ENCODE measurements around the gene PRDM8.
A peak's percentile ranks its signal among the peaks of the same experiment; 100 is the strongest.
"Not testable (repeated sequence)": the region's sequence is repeated elsewhere in the genome, so short reads cannot be mapped to it uniquely, and the experiment has no call there.

Gene PRDM8

GRCh38 chr4:80173841-80174240 is 23.5 kb upstream of the PRDM8 start:
- Histone ChIP-seq H3K9me3 (ENCODE audit: insufficient read depth, low read length) (peaks cover 1% of the 10 kb centered on the region; the same call in 1 of the 2 replicates), H3K4me3 (ENCODE audit: insufficient read length, low read depth) (no peak overlapping the region), H3K4me1 (ENCODE audit: insufficient read depth, insufficient read length) (no peaks in the 10 kb centered on the region), H3K9ac (ENCODE audit: insufficient read length, low read depth) (no peak overlapping the region), H3K36me3 (ENCODE audit: insufficient read depth, insufficient read length, low read length) (no peaks in the 10 kb centered on the region), H3K27me3 (ENCODE audit: insufficient read depth, insufficient read length) (no peaks in the 10 kb centered on the region)
- no peak for DNase-seq (ENCODE audit: low read depth, low spot score)
- TF ChIP-seq SUZ12 (IDR thresholded peaks at IDR 0.05; ENCODE audit: extremely low read depth, insufficient read depth, insufficient read length) (no peak), YY1 (IDR thresholded peaks at IDR 0.05; ENCODE audit: insufficient read depth, insufficient read length) (no peak), ZNF274 (IDR thresholded peaks at IDR 0.05; ENCODE audit: low read depth, low read length) (no peak)

- H3K4me1 ChIP-seq (ENCODE audit: insufficient read depth, insufficient read length); H3K36me3 ChIP-seq (ENCODE audit: insufficient read depth, insufficient read length, low read length); DNase-seq (ENCODE audit: low read depth, low spot score); H3K9me3 ChIP-seq (ENCODE audit: insufficient read depth, low read length); H3K9ac ChIP-seq (ENCODE audit: insufficient read length, low read depth); H3K4me3 ChIP-seq (ENCODE audit: insufficient read length, low read depth): not testable (repeated sequence)
- H3K27me3 ChIP-seq (ENCODE audit: insufficient read depth, insufficient read length), result peaks cover 10% of the 10 kb centered on the region
Measured at GRCh38 chr4:80177793-80178192, 19.5 kb upstream of the PRDM8 start.

GRCh38 chr4:80178964-80179363 is 18.3 kb upstream of the PRDM8 start:
- Histone ChIP-seq H3K27me3 (ENCODE audit: insufficient read depth, insufficient read length) (peaks cover 22% of the 10 kb centered on the region), H3K4me1 (ENCODE audit: insufficient read depth, insufficient read length) (no peaks in the 10 kb centered on the region), H3K4me3 (ENCODE audit: insufficient read length, low read depth) (no peak overlapping the region), H3K36me3 (ENCODE audit: insufficient read depth, insufficient read length, low read length) (no peaks in the 10 kb centered on the region), H3K9ac (ENCODE audit: insufficient read length, low read depth) (no peak overlapping the region), H3K9me3 (ENCODE audit: insufficient read depth, low read length) (peaks cover 8% of the 10 kb centered on the region; the same call in 1 of the 2 replicates)
- no peak for DNase-seq (ENCODE audit: low read depth, low spot score)
- TF ChIP-seq YY1 (IDR thresholded peaks at IDR 0.05; ENCODE audit: insufficient read depth, insufficient read length) (no peak), ZNF274 (IDR thresholded peaks at IDR 0.05; ENCODE audit: low read depth, low read length) (no peak), SUZ12 (IDR thresholded peaks at IDR 0.05; ENCODE audit: extremely low read depth, insufficient read depth, insufficient read length) (no peak)

GRCh38 chr4:80179637-80180161 is 17.6 kb upstream of the PRDM8 start:
- Histone ChIP-seq H3K4me3 (ENCODE audit: insufficient read length, low read depth) (no peak overlapping the region), H3K27me3 (ENCODE audit: insufficient read depth, insufficient read length) (peaks cover 28% of the 10 kb centered on the region), H3K9me3 (ENCODE audit: insufficient read depth, low read length) (peaks cover 8% of the 10 kb centered on the region; the same call in 1 of the 2 replicates), H3K36me3 (ENCODE audit: insufficient read depth, insufficient read length, low read length) (no peaks in the 10 kb centered on the region), H3K9ac (ENCODE audit: insufficient read length, low read depth) (no peak overlapping the region), H3K4me1 (ENCODE audit: insufficient read depth, insufficient read length) (no peaks in the 10 kb centered on the region)
- TF ChIP-seq YY1 (IDR thresholded peaks at IDR 0.05; ENCODE audit: insufficient read depth, insufficient read length) (no peak), SUZ12 (IDR thresholded peaks at IDR 0.05; ENCODE audit: extremely low read depth, insufficient read depth, insufficient read length) (no peak), ZNF274 (IDR thresholded peaks at IDR 0.05; ENCODE audit: low read depth, low read length) (no peak)
- no peak for DNase-seq (ENCODE audit: low read depth, low spot score)

GRCh38 chr4:80180743-80181142 is 16.6 kb upstream of the PRDM8 start:
- DNase-seq (ENCODE audit: low read depth, low spot score), result no peak
- H3K36me3 ChIP-seq (ENCODE audit: insufficient read depth, insufficient read length, low read length), result no peaks in the 10 kb centered on the region
- TF ChIP-seq YY1 (IDR thresholded peaks at IDR 0.05; ENCODE audit: insufficient read depth, insufficient read length), result no peak
- TF ChIP-seq ZNF274 (IDR thresholded peaks at IDR 0.05; ENCODE audit: low read depth, low read length), result no peak
- TF ChIP-seq SUZ12 (IDR thresholded peaks at IDR 0.05; ENCODE audit: extremely low read depth, insufficient read depth, insufficient read length), result no peak

GRCh38 chr4:80182237-80182866 is 15.0 kb upstream of the PRDM8 start:
- H3K27me3 ChIP-seq (ENCODE audit: insufficient read depth, insufficient read length), result peaks cover 55% of the 10 kb centered on the region
- no peak for DNase-seq (ENCODE audit: low read depth, low spot score)
- TF ChIP-seq SUZ12 (IDR thresholded peaks at IDR 0.05; ENCODE audit: extremely low read depth, insufficient read depth, insufficient read length) (no peak), ZNF274 (IDR thresholded peaks at IDR 0.05; ENCODE audit: low read depth, low read length) (no peak), YY1 (IDR thresholded peaks at IDR 0.05; ENCODE audit: insufficient read depth, insufficient read length) (no peak)

More at GRCh38 chr4:80180743-80181142, 16.6 kb upstream of the PRDM8 start:
- no peak overlapping the region for H3K9ac ChIP-seq (ENCODE audit: insufficient read length, low read depth)
- no peaks in the 10 kb centered on the region for H3K4me1 ChIP-seq (ENCODE audit: insufficient read depth, insufficient read length)
- H3K9me3 ChIP-seq (ENCODE audit: insufficient read depth, low read length), result peaks cover 12% of the 10 kb centered on the region; the same call in 1 of the 2 replicates
- peaks cover 39% of the 10 kb centered on the region for H3K27me3 ChIP-seq (ENCODE audit: insufficient read depth, insufficient read length)
- H3K4me3 ChIP-seq (ENCODE audit: insufficient read length, low read depth), result no peak overlapping the region

GRCh38 chr4:80183250-80184052 is 13.9 kb upstream of the PRDM8 start:
- Histone ChIP-seq H3K4me3 (ENCODE audit: insufficient read length, low read depth) (peak overlapping the region; percentile 50), H3K9me3 (ENCODE audit: insufficient read depth, low read length) (peaks cover 14% of the 10 kb centered on the region; the same call in 1 of the 2 replicates), H3K36me3 (ENCODE audit: insufficient read depth, insufficient read length, low read length) (no peaks in the 10 kb centered on the region), H3K27me3 (ENCODE audit: insufficient read depth, insufficient read length) (peaks cover 66% of the 10 kb centered on the region), H3K9ac (ENCODE audit: insufficient read length, low read depth) (peak overlapping the region; percentile 56), H3K4me1 (ENCODE audit: insufficient read depth, insufficient read length) (no peaks in the 10 kb centered on the region)
- TF ChIP-seq YY1 (IDR thresholded peaks at IDR 0.05; ENCODE audit: insufficient read depth, insufficient read length) (no peak), SUZ12 (IDR thresholded peaks at IDR 0.05; ENCODE audit: extremely low read depth, insufficient read depth, insufficient read length) (peak; percentile 29), ZNF274 (IDR thresholded peaks at IDR 0.05; ENCODE audit: low read depth, low read length) (no peak)
- DNase-seq (ENCODE audit: low read depth, low spot score), result no peak

More at GRCh38 chr4:80182237-80182866, 15.0 kb upstream of the PRDM8 start:
- Histone ChIP-seq H3K36me3 (ENCODE audit: insufficient read depth, insufficient read length, low read length) (no peaks in the 10 kb centered on the region), H3K9me3 (ENCODE audit: insufficient read depth, low read length) (peaks cover 14% of the 10 kb centered on the region; the same call in 1 of the 2 replicates), H3K4me3 (ENCODE audit: insufficient read length, low read depth) (no peak overlapping the region), H3K9ac (ENCODE audit: insufficient read length, low read depth) (no peak overlapping the region), H3K4me1 (ENCODE audit: insufficient read depth, insufficient read length) (no peaks in the 10 kb centered on the region)

All from NT2/D1 (cell line).